Astrocyte of the cerebellum (primary cell): ENCODE data around the gene GPR87.

Experiments
- DNase-seq: peaks from one replicate; pipeline ENCODE4 v3.0.0-alpha.2; 2011; ENCODE audit warnings: low read depth
- H3K4me3 ChIP-seq: 2 replicates; pipeline ENCODE4 v1.5.1; 2011; ENCODE audit warnings: mild to moderate bottlenecking, low read depth, low read length, moderate library complexity
- in situ Hi-C: cut with HindIII; loops from 2 replicates; pipeline ENCODE4 v1.10.0; 2017; ENCODE audit warnings: low sequenced_read_pairs
- TF ChIP-seq, protein P1 (sequence below): IDR thresholded peaks from 2 replicates; pipeline ENCODE4 v1.5.1; 2012; ENCODE audit warnings: low read length, low read depth, moderate library complexity, mild to moderate bottlenecking; ENCODE audit errors: missing control alignments

Gene GPR87

DNA sequence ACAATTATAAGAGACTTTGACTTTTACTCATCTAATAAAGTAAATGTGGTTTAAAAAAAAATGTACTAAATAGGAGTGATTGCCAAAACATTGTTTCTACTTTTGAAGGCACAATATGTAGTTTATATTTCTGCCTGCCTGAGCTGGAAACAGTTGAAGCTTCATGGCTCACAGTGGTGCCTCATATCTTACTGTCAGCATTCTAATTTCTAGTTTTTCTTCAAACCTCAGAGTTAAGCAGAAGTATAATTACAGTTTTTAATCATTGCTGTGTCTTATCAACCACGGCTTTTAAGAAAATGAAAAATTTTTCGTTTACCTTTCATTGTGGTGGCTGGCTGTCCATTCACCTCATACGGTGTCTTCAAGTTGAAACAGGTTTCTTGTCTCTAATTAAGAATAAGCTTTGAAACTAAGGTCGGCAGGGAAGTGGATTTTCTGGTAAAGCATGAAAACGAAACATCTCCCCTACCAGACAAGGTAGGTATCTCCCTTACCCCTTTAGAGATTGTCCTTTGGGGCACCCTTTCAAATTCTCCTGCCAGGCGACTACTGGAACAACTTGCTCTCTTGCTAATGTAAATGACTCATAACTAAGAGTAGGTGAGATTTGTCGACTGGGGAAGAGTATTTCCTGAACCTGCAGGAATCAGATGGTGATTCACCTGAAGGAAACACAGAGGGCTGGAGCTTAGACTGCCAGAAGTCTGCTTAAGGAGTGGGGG, at the start of gene GPR87:
Gene GPR87 (minus strand): TSS at position 554 of the 725 bp plus-strand sequence. CDS start 16,720 bp downstream, outside the sequence.
- in situ Hi-C loops, result no loop called here
- H3K4me3 ChIP-seq, result no peak within 1 kb of the TSS
- TF ChIP-seq, protein P1, sequence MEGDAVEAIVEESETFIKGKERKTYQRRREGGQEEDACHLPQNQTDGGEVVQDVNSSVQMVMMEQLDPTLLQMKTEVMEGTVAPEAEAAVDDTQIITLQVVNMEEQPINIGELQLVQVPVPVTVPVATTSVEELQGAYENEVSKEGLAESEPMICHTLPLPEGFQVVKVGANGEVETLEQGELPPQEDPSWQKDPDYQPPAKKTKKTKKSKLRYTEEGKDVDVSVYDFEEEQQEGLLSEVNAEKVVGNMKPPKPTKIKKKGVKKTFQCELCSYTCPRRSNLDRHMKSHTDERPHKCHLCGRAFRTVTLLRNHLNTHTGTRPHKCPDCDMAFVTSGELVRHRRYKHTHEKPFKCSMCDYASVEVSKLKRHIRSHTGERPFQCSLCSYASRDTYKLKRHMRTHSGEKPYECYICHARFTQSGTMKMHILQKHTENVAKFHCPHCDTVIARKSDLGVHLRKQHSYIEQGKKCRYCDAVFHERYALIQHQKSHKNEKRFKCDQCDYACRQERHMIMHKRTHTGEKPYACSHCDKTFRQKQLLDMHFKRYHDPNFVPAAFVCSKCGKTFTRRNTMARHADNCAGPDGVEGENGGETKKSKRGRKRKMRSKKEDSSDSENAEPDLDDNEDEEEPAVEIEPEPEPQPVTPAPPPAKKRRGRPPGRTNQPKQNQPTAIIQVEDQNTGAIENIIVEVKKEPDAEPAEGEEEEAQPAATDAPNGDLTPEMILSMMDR, result no peak
- no peak for DNase-seq

- TF ChIP-seq, protein P1, result no peak
- DNase-seq, result no peak
- in situ Hi-C loops, result no loop called here
- H3K4me3 ChIP-seq, result no peak overlapping the region
Measured at GRCh38 chr3:151362751-151363174, 46.1 kb upstream of the GPR87 start.

DNA sequence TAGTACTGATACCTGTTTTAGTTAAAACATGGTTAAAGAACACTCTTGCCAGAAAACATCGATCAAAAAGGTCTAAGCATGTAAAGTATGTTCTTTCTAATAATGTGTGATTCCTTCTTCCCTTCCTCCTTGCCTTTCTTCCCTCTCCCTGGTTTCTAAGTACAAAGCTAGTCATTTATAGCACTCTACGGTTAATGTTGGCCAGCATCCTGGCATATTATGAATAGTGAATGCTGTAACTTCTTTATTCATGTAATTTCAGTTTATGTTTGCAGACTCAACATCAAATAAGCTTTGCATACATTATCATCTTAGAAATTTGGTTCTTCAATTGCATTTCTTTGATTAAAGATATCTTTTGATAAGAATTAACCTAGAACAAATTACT, 40.8 kb upstream of the GPR87 start:
- no peak for DNase-seq
- in situ Hi-C loops, result no loop called here
- no peak overlapping the region for H3K4me3 ChIP-seq
- TF ChIP-seq, protein P1, result no peak

GRCh38 chr3:151356794-151357462, 40.3 kb upstream of the GPR87 start:
- H3K4me3 ChIP-seq, result no peak overlapping the region
- no peak for DNase-seq
- TF ChIP-seq, protein P1, result no peak
- in situ Hi-C loops, result no loop called here

DNA sequence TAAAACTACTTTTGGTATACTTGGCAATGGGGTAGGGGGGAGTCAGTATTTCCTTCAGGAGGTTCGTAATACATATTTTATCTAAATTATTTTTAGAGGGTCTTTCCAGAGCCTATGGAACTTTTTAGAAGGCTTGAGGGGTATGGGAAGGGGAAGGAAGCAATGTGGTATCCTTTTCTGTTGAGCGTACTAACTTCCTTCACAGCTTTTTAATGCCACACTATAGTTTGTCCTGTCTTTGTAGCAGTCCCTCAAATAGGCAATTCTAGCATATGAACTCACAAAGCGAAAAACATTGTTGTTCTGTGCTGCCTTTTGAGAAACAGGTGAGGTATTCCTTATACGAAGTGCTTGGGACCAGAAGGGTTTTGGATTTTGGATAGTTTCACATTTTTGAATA, 35.0 kb upstream of the GPR87 start:
- no peak overlapping the region for H3K4me3 ChIP-seq
- no peak for DNase-seq
- TF ChIP-seq, protein P1, result no peak
- in situ Hi-C loops, result no loop called here

- no peak overlapping the region for H3K4me3 ChIP-seq
- TF ChIP-seq, protein P1, result no peak
- in situ Hi-C loops, result no loop called here
- DNase-seq, result no peak
Measured at GRCh38 chr3:151351219-151351618, 34.6 kb upstream of the GPR87 start.
